Epidermal melanocyte (primary cell): Measurements from ENCODE around the gene SLC7A14.
"Not testable (repeated sequence)": the region's sequence is repeated elsewhere in the genome, so short reads cannot be mapped to it uniquely, and the experiment has no call there.

Experiments
- DNase-seq: peaks from one replicate; pipeline ENCODE4 v3.0.0; 2011; ENCODE audit warnings: low spot score; ENCODE audit not compliant: insufficient read length

Gene SLC7A14

DNA sequence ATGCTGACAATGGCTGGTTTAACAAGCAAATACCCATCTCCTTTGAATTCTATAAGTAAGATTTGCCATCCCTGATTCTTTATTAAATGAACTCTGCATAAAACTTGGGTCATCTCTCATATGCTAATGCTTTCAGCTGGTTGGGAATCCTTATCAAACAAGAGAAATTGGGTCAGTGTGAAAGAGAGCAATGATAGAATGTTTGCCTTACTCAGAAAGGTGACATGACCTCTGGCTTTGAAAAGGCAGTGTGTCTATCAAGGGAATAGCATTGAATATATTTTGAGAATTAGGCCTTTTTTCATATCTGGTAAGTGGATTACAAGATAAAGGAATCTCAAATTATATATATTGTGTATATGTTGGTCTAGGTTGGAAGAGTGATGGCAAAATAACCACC, 8.7 kb upstream of the SLC7A14 start:
- no peak for DNase-seq

GRCh38 chr3:170593634-170594033, 7.8 kb upstream of the SLC7A14 start:
- no peak for DNase-seq

DNA sequence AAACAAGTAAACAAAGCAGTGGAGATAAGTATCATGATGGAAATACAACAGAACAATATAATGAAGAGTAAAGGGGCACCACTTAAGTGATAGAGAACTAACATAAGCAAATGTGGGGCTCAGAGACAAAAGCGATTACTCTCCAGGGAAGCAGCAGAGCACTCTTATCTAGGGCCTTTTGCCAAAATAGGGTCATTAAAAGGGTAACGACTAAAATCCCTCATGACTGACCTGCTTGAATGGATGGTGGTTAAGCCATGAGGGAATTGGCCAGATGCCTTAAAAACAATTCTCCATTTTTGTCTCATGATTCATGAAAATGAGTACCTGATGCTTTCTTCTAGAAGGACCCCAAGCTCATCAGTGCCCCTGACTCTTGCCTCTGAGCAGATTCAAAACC, 3.2 kb upstream of the SLC7A14 start:
- DNase-seq: no peak

- DNase-seq: no peak
These were observed 603 bp downstream of the SLC7A14 start for GRCh38 chr3:170585008-170585936.

- DNase-seq: peak; percentile 64
These were observed 1.3 kb downstream of the SLC7A14 start for GRCh38 chr3:170584585-170585007.

- no peak for DNase-seq
These were observed 6.2 kb downstream of the SLC7A14 start for GRCh38 chr3:170579646-170580045.

- no peak for DNase-seq
These were observed 13.1 kb downstream of the SLC7A14 start for GRCh38 chr3:170572665-170573253.

GRCh38 chr3:170567598-170567997, 18.3 kb downstream of the SLC7A14 start:
- not testable (repeated sequence) for DNase-seq

GRCh38 chr3:170566413-170566812, 19.5 kb downstream of the SLC7A14 start:
- no peak for DNase-seq

DNA sequence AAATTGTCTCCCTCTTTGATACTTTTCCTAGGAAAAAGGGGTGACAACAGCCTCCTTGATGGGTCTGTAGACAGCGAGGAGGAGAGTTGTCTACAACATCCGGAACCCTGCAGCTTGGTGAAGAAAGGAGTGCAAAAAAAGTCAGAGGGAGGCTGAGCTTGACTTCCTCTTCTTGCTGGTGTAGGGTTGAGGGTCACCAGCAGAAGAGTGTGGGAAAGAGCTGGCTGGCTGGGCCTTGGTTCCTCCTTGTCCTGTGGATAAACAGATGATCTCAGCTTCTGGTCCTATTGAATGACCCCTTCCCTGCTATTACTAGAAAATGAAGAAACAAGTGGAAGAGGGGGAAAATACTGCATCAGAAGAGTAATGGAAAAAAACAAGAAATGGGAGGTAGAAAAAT, 20.4 kb downstream of the SLC7A14 start:
- DNase-seq: no peak

GRCh38 chr3:170564664-170565063, 21.2 kb downstream of the SLC7A14 start:
- no peak for DNase-seq

DNA sequence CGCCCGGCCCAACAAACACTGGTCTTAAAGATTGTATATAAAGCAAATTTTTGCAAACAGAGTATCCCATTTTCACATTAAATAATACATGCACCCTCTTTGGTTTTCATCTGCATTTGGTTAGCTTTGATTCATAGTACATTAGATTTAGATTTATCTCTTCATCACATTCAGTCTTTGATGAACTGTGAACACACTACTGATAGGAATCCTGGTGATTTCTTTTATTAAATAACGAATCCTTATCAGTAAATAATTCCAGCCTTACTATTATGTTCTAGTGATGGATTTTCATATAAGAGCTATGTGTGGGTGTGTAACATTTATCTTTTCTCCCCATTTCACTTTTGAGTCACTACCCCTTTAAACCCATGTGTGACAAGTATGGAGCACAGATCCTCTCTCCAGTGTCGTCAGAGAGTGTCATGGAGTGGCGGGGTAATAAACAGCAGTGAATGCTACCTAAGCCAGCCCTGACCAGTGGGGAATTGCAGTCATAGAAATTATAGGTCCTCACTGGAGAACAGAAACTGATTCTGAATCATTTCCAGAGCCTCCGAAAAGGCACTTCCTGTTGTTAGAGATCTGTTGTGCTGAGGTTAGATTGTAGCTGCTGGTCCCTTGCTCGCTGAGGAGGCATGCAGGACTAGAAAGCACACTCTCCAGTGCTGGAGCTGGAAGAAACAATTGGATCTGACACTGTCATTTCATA, 22.0 kb downstream of the SLC7A14 start:
- no peak for DNase-seq

DNA sequence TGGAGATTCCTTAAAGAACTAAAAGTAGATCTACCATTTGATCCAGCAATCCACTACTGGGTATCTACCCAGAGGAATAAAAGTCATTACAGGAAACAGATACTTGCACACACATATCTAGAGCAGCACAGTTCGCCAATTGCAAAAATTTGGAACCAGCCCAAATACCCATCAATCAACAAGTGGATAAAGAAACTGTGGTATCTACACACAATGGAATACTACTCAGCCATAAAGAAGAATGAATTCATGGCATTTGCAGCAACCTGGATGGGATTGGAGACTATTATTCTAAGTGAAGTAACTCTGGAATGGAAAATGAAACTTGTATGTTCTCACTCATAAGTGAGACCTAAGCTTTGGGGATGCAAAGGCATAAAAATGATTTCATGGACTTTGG, 23.8 kb downstream of the SLC7A14 start:
- DNase-seq: no peak

DNA sequence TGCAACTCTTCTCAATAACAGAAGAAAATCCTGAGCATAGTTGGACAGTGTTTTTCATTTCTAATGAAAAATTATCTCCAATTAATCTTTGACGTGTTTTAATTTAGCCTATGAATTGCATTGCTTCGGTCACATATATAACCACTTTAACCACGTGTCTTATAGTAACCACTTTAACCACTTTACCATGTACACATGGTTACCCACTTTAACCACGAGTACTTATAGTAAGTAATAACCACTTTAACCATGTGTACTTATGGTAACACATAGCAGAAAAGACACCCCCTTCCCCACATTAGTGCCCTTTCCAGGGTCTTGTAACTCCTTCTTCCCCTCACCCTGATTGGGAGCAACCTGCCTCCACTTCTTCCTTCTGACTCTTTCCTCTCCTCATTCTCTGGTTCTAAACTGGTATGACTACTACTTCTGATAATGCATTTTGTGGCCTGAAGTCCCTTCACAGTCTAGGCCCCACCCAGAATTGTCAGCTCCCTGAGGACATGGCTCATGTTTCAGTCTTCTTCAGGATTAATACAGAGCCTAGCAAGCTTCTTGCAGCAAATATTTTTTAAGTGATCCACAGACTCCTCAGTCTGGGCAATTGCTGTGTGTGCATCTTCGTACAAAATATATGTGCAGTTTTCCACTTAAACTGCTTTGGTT, 25.0 kb downstream of the SLC7A14 start:
- DNase-seq: no peak

GRCh38 chr3:170560296-170560695, 25.6 kb downstream of the SLC7A14 start:
- no peak for DNase-seq

DNA sequence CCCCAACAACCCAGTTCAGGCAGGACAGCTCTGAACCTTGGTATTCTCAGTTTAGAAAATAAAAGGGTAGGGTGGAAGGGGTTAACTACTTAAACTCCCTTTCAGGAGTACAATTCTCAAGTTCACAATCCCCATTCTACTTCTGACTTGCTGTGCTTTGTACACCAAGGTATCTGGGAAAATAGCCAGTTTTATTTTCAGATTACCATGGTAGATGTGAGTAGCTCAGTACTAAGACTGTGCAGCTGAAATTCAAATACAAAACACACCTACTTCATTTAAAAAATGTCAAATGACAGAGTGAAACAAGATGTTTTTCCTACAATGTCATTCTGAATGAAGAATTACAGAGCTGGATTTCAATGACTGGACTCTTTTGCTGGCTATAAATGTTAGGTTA, 27.4 kb downstream of the SLC7A14 start:
- DNase-seq: no peak

- no peak for DNase-seq
These were observed 30.5 kb downstream of the SLC7A14 start for GRCh38 chr3:170555329-170555728.

DNA sequence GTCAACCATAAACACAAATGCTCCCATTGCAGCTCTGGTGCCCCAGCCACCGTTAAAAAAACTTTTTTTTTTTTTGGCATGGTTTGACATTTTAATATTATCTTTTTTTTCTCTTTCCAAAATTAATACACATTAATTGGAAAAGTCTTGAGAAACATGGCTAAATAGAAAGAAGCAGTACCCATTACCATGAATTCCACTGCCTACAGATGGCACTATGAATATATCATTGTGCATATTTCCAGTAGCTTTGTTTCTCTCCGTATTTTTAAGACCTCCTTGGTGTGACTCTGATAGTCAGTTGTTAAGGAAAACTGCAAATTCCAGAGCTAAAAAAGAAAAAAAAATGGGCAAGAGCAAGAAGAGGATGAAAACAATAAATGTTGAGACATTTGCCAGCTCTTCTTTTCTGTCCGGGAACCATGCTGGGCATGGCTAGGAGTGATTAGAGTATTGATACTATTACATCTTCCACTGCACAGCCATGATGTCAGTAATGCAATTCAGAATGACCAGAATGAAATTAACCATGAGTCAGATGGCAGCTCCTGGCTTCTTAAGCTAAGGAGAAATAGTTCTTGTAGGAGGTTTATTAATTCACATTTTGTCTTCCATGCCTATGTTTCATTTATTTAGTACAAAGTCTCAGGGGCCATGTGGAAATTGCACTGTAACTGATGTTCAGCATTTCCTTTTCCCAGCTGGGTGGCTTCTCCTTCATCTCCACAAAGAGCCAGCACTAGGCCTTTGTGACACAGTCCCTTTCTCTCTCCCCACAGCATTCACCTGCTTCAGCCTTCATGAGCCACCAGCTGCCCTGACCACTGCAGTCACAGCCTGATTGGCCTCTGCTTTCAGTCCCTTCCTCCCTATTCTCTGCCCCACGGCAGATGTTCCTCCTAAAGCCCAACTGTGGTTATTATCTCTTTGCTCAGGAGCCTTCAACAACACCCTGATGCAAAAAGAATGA, 31.8 kb downstream of the SLC7A14 start:
- DNase-seq: no peak

GRCh38 chr3:170551252-170551651, 34.6 kb downstream of the SLC7A14 start:
- no peak for DNase-seq

DNA sequence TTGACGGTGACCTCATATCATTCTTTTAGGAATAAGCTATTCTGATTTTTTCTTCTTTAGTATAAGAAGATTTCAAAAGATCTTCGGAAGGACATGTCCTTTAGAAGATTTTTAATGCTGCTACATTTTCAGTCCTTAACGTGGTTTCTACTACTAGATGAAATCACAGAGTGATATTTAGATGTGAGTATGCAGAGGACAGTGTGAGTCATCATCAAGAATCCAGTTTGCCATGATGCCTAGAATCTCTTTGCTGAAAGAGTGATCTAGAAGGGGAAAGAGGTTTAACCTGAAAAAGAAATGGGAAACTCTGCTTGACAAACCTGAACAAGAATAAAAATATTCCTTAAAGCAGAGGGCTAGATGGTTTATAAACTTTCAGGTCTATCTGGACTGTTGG, 43.2 kb downstream of the SLC7A14 start:
- no peak for DNase-seq
